Uterus (tissue), 4 donors: ENCODE measurements around the gene CD96. TPM values are rescaled to one million over a fixed set of nuclear protein-coding genes. Genes with fewer than 3 reads are reported as not detected.

Experiments
- DNase-seq, 2 donors: peaks; one replicate each; pipeline ENCODE4 v3.0.0-alpha.2; 2019 to 2020
- H3K27ac ChIP-seq, 2 donors: fragments of 200-600 bp; sonication (generic); 1 replicate in 1 of 2; 2 replicates in 1 of 2; pipeline ENCODE4 v1.5.1; 2016 to 2018
- H3K27me3 ChIP-seq, 2 donors: fragments of 200-600 bp; sonication (generic); one replicate each; pipeline ENCODE4 v1.5.1; 2018 to 2019; ENCODE audit warnings: control low read depth in 1 of 2
- H3K36me3 ChIP-seq, 2 donors: fragments of 200-600 bp; sonication (generic); one replicate each; pipeline ENCODE4 v1.5.1; 2019; ENCODE audit warnings: control low read depth in 1 of 2
- H3K4me1 ChIP-seq, 2 donors: fragments of 200-600 bp; sonication (generic); one replicate each; pipeline ENCODE4 v1.5.1; 2018 to 2019; ENCODE audit warnings: control low read depth in 1 of 2
- H3K4me3 ChIP-seq, 2 donors: fragments of 200-600 bp; sonication (generic); 1 replicate in 1 of 2; 2 replicates in 1 of 2; pipeline ENCODE4 v1.5.1; 2018 to 2019; ENCODE audit warnings: mild to moderate bottlenecking in 1 of 2
- H3K9me3 ChIP-seq, 2 donors: fragments of 200-600 bp; sonication (generic); one replicate each; pipeline ENCODE4 v1.5.1; 2019; ENCODE audit warnings: control low read depth in 1 of 2
- POLR2A ChIP-seq, 2 donors: fragments of 450-650 bp; IDR thresholded peaks; one replicate each; pipeline ENCODE4 v1.6.1; 2016; ENCODE audit warnings: antibody characterized with exemption in 2 of 2, mild to moderate bottlenecking in 1 of 2, moderate library complexity in 1 of 2
- intact Hi-C: fragments of 100-400 bp; cut with DNase I; formaldehyde crosslinking; loops from one replicate; pipeline ENCODE4 v1.15.1; 2023; ENCODE audit warnings: low total_unique reads
- total RNA-seq, 4 donors: library from RNA; depleted of rRNA in 3 of 4; stranded (reverse); fragments of >200 nt in 3 of 4; gene quantifications; one replicate each; pipeline versions ENCODE4 v1.1.0 to v1.2.4, GENCODE V29; 2014 to 2023
- TF ChIP-seq, protein P1 (sequence below), 4 experiments: fragments of 200-600 bp in 2 of 4; fragments of 450-650 bp in 2 of 4; sonication (generic) in 2 of 4; IDR thresholded peaks; one replicate each; pipeline ENCODE4 v1.5.1; 2016 to 2019; ENCODE audit warnings: antibody characterized with exemption in 4 of 4, mild to moderate bottlenecking in 2 of 4, moderate library complexity in 1 of 4
- donor health status: DM: yes; HTN: yes; CAD: no.

Gene CD96
- total RNA-seq, 4 donors from 2014 or later, result 1.0 to 2.8 (median 2.2) TPM

DNA sequence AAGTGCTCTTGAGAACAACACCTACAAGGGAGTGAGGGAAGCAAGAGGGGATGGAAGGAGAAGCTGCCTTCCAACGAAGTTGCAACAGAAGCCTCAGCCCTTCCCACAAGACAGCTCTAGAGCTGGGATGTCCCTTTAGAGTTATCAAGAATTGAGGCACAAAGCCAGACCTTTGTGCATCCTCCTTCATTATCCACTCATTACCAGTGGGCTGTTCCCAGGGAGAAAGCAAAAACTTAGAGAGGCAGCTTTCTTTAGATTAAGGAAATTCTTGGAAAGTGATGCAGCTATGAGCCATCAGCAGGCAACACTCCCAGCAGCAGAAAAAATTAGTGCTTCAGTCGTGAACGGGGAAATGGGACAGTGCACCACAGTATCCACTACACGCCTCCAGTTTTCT, 10.6 kb upstream of the CD96 start:
- no peaks in the 10 kb centered on the region for H3K27me3 ChIP-seq
- H3K4me3 ChIP-seq, result no peak overlapping the region
- TF ChIP-seq, protein P1, sequence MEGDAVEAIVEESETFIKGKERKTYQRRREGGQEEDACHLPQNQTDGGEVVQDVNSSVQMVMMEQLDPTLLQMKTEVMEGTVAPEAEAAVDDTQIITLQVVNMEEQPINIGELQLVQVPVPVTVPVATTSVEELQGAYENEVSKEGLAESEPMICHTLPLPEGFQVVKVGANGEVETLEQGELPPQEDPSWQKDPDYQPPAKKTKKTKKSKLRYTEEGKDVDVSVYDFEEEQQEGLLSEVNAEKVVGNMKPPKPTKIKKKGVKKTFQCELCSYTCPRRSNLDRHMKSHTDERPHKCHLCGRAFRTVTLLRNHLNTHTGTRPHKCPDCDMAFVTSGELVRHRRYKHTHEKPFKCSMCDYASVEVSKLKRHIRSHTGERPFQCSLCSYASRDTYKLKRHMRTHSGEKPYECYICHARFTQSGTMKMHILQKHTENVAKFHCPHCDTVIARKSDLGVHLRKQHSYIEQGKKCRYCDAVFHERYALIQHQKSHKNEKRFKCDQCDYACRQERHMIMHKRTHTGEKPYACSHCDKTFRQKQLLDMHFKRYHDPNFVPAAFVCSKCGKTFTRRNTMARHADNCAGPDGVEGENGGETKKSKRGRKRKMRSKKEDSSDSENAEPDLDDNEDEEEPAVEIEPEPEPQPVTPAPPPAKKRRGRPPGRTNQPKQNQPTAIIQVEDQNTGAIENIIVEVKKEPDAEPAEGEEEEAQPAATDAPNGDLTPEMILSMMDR (IDR thresholded peaks at IDR 0.05), result no peak
- TF ChIP-seq POLR2A (IDR thresholded peaks at IDR 0.05), result no peak

DNA sequence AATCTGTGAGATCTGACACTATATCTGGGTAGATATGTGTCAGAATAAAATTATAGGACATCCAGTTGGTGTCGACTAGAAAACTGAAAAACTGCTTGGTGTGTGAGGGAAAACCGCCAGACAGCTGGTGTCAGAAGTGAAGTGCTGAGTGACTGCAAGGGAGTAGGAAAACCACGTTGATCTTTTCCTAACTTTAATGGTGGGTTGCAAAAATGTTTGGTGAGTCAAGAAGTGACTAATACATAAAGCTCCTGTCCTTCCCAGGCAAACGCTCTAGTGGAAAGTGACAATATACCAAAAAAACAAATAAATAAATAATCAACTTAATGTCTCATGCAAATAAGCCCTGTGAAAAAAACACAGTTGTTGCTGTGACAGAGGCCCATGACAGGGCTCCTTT, 7.3 kb upstream of the CD96 start:
- no peaks in the 10 kb centered on the region for H3K4me1 ChIP-seq

More for the DNA sequence above, 10.6 kb upstream of the CD96 start:
- no peak for DNase-seq
- intact Hi-C loops, result no loop called here
- H3K27ac ChIP-seq, result no peak overlapping the region
- no peaks in the 10 kb centered on the region for H3K36me3 ChIP-seq
- H3K4me1 ChIP-seq, result no peaks in the 10 kb centered on the region
- no peaks in the 10 kb centered on the region for H3K9me3 ChIP-seq

DNA sequence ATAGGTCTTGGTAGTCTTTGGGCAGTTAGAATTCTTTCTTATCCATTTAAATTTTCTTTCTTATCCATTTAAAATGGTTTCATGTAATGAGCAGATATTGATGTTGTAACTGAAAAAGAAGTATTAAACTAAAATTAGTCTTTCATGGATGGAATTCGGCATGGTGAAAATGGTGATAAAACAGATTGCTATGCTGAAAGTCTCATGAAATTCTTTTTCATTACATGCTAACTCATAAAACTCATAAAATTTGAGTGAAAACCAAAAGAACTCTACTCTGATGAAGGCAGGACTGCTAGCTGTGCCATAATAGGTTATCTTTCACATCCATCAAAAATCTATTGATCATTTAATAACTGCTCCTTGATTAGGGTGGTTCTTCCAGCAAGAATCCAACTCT, 3.9 kb upstream of the CD96 start:
- H3K27me3 ChIP-seq, result no peaks in the 10 kb centered on the region
- H3K4me1 ChIP-seq, result no peaks in the 10 kb centered on the region
- TF ChIP-seq, protein P1 (IDR thresholded peaks at IDR 0.05), result no peak
- no peak for TF ChIP-seq POLR2A (IDR thresholded peaks at IDR 0.05)
- no peak overlapping the region for H3K27ac ChIP-seq
- H3K4me3 ChIP-seq, result no peak overlapping the region
- DNase-seq, result no peak
- intact Hi-C loops, result no loop called here
- no peaks in the 10 kb centered on the region for H3K36me3 ChIP-seq
- no peaks in the 10 kb centered on the region for H3K9me3 ChIP-seq

More for the DNA sequence above, 7.3 kb upstream of the CD96 start:
- DNase-seq, result no peak
- Histone ChIP-seq H3K36me3 (no peaks in the 10 kb centered on the region), H3K27ac (no peak overlapping the region), H3K9me3 (no peaks in the 10 kb centered on the region), H3K4me3 (no peak overlapping the region), H3K27me3 (no peaks in the 10 kb centered on the region)
- intact Hi-C loops, result no loop called here
- TF ChIP-seq, protein P1 (IDR thresholded peaks at IDR 0.05), result no peak

DNA sequence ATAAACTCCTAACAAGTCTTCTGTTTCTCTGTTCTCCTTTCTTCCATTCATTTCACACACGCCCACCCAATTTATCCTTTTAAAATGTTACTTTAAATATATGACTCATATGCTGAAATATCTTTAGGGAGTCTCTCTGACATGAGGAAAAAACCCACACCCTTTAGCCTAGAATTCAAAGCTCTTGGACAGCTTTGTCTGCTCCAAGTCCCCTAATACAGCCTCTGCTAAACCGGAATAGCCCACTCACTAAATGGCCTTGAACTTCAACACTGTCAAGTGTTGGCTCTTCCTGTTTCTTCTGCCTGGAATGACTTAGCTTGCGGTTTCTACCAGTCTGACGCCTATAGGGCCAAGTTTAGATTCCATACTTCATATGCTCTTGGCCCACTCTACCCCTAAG, 3.3 kb upstream of the CD96 start:
- no peak for DNase-seq
- no peaks in the 10 kb centered on the region for H3K27me3 ChIP-seq
- no peak overlapping the region for H3K4me3 ChIP-seq
- H3K9me3 ChIP-seq, result no peaks in the 10 kb centered on the region
- no peak overlapping the region for H3K27ac ChIP-seq
- H3K36me3 ChIP-seq, result no peaks in the 10 kb centered on the region
- H3K4me1 ChIP-seq, result no peaks in the 10 kb centered on the region
- TF ChIP-seq, protein P1 (IDR thresholded peaks at IDR 0.05), result no peak
- no peak for TF ChIP-seq POLR2A (IDR thresholded peaks at IDR 0.05)
- intact Hi-C loops, result no loop called here

DNA sequence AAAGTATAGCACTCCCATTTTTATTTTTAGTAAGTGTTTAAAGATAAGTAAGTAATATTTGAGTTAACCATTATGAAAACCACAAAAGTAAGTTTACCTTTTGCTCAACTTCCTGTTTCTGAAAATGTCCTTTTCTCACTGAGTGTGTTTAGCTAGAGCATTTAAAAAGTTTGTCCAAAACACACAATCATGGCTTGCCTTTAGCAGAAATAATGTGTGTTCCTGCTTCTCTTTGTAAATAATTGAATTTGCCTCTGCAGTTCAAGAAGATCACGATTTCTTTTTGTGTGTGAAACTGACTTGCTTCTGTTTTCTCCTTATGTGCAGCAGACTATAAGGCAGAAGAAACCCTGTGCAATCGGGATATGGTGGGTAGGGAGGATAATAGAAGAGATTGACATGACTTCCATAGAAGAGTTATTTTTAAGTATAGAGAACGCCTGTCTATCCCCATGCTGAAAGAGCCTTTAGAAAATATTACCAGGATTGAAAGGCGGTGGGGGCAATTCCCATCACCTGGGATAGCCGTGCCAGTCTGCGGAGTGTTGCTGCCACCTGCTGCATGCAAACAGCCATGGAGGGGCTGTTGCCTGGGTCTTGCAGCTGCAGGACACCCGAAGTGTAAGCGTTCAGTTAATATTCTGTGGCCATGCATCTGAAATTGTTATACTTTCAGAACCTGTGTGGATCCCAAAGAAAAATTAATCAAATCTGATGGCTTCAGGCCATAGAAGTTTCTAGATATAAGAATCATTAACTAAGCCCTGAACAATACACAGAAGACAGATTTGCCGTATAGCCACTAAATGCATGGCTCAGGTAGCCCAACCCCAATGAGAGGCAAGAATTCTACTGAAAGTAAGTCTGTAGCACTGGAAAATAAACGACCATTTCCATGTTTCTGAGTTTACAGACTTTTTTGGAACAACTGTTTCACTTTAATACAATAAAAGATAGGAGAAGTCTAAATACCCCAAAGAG, 2.4 kb upstream of the CD96 start:
- Histone ChIP-seq H3K9me3 (no peaks in the 10 kb centered on the region), H3K4me3 (no peak overlapping the region), H3K27me3 (no peaks in the 10 kb centered on the region), H3K27ac (no peak overlapping the region), H3K36me3 (no peaks in the 10 kb centered on the region), H3K4me1 (no peaks in the 10 kb centered on the region)
- no peak for DNase-seq
- intact Hi-C loops, result no loop called here
- TF ChIP-seq, protein P1 (IDR thresholded peaks at IDR 0.05), result peak in 1 of 4 experiments; percentile 21
- no peak for TF ChIP-seq POLR2A (IDR thresholded peaks at IDR 0.05)
